ENCODE results near the gene PARVB. TPM values are rescaled to one million over a fixed set of nuclear protein-coding genes. Genes with fewer than 3 reads are reported as not detected.

Gene PARVB
- total and polyA plus RNA-seq, 2 of the 8 experiments (the other 6 are each of a cell fraction or from before 2014, with no cell fraction given), result 14.5 to 18.6 TPM

GRCh38 chr22:44025171-44026065, 1.3 kb downstream of the PARVB start:
- Histone ChIP-seq H4K5ac (ENCODE audit: insufficient read length, low read depth, low read length) (no peak overlapping the region), H2BK5ac (ENCODE audit: low read depth, low read length) (no peak overlapping the region; the same call in 1 of the 2 replicates), H4K8ac (ENCODE audit: extremely low read depth, insufficient read depth, low read length) (no peak overlapping the region), H2AFZ (ENCODE audit: low read length) (no peak overlapping the region), H4K20me1 (replicated peaks in 1 of 2; ENCODE audit: control insufficient read depth in 1 of 2, insufficient read depth in 2 of 2, low read length in 2 of 2) (no peaks in the 10 kb centered on the region), H3K4ac (replicated peaks; ENCODE audit: insufficient read length, low read depth, low read length) (no peak overlapping the region), H2AK5ac (ENCODE audit: low read depth, low read length) (no peak overlapping the region), H3K79me2 (ENCODE audit: control insufficient read depth in 1 of 2, insufficient read depth in 2 of 2, low read length in 2 of 2) (no peaks in the 10 kb centered on the region), H3K27ac (ENCODE audit: low read depth, low read length) (no peak overlapping the region), H3K4me3 (ENCODE audit: extremely low read depth in 1 of 4, insufficient read depth in 2 of 4, low read depth in 3 of 4, low read length in 4 of 4) (peak overlapping the region in 1 of 4 experiments; percentile 61; a peak in 1 of 8 replicates), H3K23me2 (ENCODE audit: low read depth, low read length) (peaks cover 3% of the 10 kb centered on the region; the same call in 1 of the 2 replicates), H3K14ac (ENCODE audit: insufficient read length) (no peak overlapping the region), H3K4me2 (ENCODE audit: insufficient read depth in 1 of 2, low read depth in 2 of 2, low read length in 2 of 2) (peak overlapping the region; percentile 65 to 70; a peak in 2 of 4 replicates), H3K36me3 (ENCODE audit: control insufficient read depth in 2 of 4, insufficient read depth in 4 of 4, low read length in 3 of 4) (no peaks in the 10 kb centered on the region), H2BK15ac (ENCODE audit: low read length) (no peak overlapping the region), H3K4me1 (replicated peaks in 1 of 4; ENCODE audit: control insufficient read depth in 3 of 4, insufficient read depth in 4 of 4, low read length in 3 of 4) (peaks cover 0 to 14% (median 2%) of the 10 kb centered on the region in 4 experiments; a peak in 4 of 7 replicates), H2BK20ac (ENCODE audit: low read length) (no peak overlapping the region), H3K23ac (ENCODE audit: insufficient read length) (no peak overlapping the region), H2BK120ac (replicated peaks; ENCODE audit: low read depth, low read length) (no peak overlapping the region), H3K79me1 (ENCODE audit: low read depth, low read length) (no peaks in the 10 kb centered on the region; the same call in 1 of the 2 replicates), H4K91ac (replicated peaks; ENCODE audit: insufficient read length, low read length) (no peak overlapping the region), H3K18ac (ENCODE audit: extremely low read depth, low read length) (no peak overlapping the region; the same call in 1 of the 2 replicates), H3K9me3 (ENCODE audit: insufficient read depth in 2 of 2, low read depth in 1 of 2, low read length in 1 of 2) (no peaks in the 10 kb centered on the region), H2BK12ac (ENCODE audit: low read depth, low read length) (no peak overlapping the region), H3K9ac (replicated peaks in 1 of 4; ENCODE audit: extremely low read depth in 1 of 4, low read depth in 3 of 4, low read length in 3 of 4) (no peak overlapping the region), H3K27me3 (replicated peaks in 1 of 4; ENCODE audit: control insufficient read depth in 3 of 4, extremely low read depth in 1 of 4, insufficient read depth in 3 of 4, low read length in 3 of 4) (peaks cover 0 to 8% (median 3%) of the 10 kb centered on the region in 4 experiments; a peak in 4 of 7 replicates), H3K56ac (replicated peaks; ENCODE audit: insufficient read length, low read depth, low read length) (no peak overlapping the region)
- FAIRE-seq (no peak), DNase-seq (ENCODE audit: low read depth in 1 of 2, low spot score in 2 of 2) (no peak)
- WGBS, 2 experiments (ENCODE audit: extremely low coverage in 1 of 2, insufficient coverage in 1 of 2, insufficient read length in 1 of 2, insufficient replicate concordance in 2 of 2, low coverage in 1 of 2, low lambda C conversion rate in 2 of 2, missing lambda C conversion rate in 1 of 2), result 88% methylated on average over 26 of the region's 26 CpGs; no CpG with 5 or more reads in 1 of the 2 experiments
- POLR2A ChIA-PET (ENCODE audit: partially characterized antibody), result interaction anchor here (1.5 to 1.6 kb wide), 2 partner anchors 42 to 134 kb away, joined by 3 read pairs; partner anchors contain the start of gene PNPLA5
- CTCF ChIA-PET (ENCODE audit: partially characterized antibody), result interaction anchor here (0.8 to 3.3 kb wide), 5 partner anchors 7 to 60 kb away, joined by 3 to 13 read pairs (median 8); no protein-coding TSS in a partner anchor
- TF ChIP-seq POLR2A (IDR thresholded peaks at IDR 0.05; ENCODE audit: control extremely low read depth in 1 of 2, low read depth in 2 of 2, low read length in 2 of 2) (no peak), EZH2 (IDR thresholded peaks at IDR 0.05; ENCODE audit: low read depth, low read length, severe bottlenecking) (no peak), CHD1 (IDR thresholded peaks at IDR 0.05; ENCODE audit: low read depth, low read length) (no peak), FOSL1 (IDR thresholded peaks at IDR 0.05; ENCODE audit: insufficient read depth, low read depth, low read length) (no peak), USF2 (IDR thresholded peaks at IDR 0.05; ENCODE audit: low read length) (no peak), EGR1 (IDR thresholded peaks at IDR 0.05; ENCODE audit: borderline replicate concordance, low read depth, low read length) (no peak), PHF8 (conservative IDR thresholded peaks at IDR 0.05; ENCODE audit: low read depth, low read length) (no peak)
